HG03442 (cell line): ENCODE data around the gene IRGC.
A peak's percentile ranks its signal among the peaks of the same experiment; 100 is the strongest.
"Not testable (repeated sequence)": the region's sequence is repeated elsewhere in the genome, so short reads cannot be mapped to it uniquely, and the experiment has no call there.

ENCODE experiments used
- ATAC-seq: cut with Tn5 transposase; IDR thresholded peaks from one replicate; pipeline ENCODE4 v1.9.1; 2021; ENCODE audit warnings: mild to moderate bottlenecking, moderate library complexity; ENCODE audit not compliant: unreplicated experiment

Gene IRGC, protein sequence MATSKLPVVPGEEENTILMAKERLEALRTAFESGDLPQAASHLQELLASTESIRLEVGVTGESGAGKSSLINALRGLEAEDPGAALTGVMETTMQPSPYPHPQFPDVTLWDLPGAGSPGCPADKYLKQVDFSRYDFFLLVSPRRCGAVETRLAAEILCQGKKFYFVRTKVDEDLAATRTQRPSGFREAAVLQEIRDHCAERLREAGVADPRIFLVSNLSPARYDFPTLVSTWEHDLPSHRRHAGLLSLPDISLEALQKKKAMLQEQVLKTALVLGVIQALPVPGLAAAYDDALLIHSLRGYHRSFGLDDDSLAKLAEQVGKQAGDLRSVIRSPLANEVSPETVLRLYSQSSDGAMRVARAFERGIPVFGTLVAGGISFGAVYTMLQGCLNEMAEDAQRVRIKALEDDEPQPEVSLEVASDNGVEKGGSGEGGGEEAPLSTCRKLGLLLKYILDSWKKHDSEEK

DNA sequence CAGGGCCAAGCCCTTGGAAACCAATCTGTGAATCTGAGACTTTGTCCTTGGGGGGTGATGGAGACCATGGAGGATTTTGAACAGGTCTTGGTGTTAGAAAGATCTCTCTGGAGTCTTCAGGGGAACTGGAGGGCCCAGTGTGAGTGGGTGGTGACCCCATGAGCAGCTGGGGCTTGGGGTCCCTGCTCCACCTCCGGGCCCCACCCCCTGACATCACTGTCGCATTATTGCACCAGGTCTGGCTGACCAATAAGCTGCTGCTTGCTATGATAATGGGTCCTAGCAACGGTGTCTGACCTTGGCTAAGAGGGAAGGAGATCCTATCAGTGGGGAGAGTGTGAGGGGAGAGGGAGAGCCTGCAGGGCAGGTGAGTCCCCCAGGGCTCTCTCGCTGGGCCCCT is at the start of gene IRGC:
Gene IRGC, plus strand, starts transcription at position 301 of the 400 bp plus-strand sequence. CDS start 2,483 bp downstream, outside the sequence.
- ATAC-seq: no peak

DNA sequence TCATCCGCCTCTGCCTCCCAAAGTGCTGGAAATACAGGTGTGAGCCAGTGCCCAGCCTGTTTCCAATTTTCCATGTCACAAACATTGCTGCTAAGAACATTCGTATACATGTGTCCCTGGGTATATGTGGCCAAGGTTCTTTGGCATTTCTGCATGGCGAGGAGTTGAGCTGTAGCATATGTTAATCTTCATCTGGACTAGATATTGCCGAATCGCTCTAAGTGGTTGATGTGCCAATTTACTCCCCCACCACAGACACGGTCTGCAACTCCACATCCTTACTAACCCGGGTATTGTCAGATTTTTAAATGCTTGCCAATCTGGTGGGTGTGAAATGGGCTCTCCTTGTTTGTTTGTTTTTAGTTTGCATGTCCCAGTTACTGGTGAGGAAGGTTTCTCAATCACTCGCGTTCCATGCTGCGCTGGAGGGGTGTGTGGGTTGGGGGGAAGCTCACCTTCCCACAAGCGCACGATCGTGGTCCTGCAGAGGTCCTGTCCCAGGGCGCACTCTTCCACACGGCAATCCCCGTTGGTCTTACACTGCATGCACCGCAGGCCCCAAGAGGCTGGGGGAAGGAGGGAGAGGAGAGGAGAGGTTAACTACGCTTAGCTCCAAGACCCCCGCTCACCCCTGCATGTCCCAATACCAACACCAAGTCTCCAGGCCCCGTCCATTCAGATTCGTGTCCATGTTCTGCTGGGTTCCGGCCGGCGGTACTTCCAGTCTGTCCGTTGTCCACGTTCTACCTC is 48.6 kb upstream of the IRGC start:
- ATAC-seq: no peak

DNA sequence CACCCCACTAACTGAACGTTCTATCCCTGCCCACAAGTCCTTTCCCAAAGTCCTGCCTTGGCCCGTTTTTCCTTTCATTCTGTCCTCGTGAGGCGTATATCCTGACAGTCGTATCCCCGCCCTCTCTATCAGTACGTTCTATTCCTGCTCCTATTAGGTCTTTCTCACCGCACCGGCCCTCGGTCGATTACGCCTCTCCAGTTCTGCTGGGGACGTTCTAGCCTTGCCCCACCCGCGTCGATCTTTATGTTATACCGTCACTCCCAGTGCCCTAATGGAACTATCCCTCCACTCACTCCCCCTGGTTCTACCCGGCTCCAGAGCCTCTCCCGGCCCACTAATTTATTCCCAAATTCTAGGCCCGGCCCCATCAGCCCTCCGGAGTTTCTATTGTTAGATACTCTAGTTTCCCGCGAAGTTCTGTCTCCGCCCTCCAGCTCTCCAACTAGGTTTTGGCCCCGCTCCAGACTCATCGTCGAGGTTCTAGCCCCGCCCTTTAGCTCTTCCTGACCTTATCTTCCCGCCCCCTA is 47.9 kb upstream of the IRGC start:
- ATAC-seq: no peak

DNA sequence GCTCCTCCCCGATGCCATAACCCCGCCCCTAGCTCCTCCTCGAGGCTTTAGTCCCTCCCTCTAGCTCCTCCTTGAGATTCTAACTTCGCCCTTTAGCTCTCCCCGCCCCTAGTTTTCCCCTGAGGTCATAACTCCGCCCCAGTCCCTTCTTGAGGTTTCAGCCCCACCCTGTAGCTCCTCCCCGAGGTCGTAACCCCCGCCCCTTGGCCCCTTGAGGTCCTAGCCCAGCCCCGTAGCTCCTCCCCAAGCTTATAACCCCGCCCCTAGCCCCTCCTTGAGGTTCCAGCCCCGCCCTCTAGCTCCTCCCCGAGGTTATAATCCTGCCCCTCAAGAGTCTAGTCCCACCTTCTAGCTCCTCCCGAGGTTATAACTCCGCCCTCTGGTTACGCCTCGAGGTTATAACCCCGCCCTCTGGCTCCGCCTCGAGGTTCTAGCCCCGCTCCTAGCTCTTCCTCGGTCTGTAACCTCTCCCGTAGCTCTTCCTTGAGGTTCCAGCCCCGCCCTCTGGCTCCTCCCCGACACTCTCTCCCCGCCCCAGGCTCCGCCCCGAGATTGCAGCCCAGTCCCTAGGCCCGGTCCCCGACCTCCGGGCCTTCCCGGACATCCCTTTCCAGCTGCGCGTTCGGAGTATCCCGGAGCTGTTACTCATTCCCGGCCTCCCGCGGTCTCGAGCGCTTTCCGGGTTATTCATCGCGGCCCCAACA is 47.3 kb upstream of the IRGC start:
- ATAC-seq: peak; percentile 82

DNA sequence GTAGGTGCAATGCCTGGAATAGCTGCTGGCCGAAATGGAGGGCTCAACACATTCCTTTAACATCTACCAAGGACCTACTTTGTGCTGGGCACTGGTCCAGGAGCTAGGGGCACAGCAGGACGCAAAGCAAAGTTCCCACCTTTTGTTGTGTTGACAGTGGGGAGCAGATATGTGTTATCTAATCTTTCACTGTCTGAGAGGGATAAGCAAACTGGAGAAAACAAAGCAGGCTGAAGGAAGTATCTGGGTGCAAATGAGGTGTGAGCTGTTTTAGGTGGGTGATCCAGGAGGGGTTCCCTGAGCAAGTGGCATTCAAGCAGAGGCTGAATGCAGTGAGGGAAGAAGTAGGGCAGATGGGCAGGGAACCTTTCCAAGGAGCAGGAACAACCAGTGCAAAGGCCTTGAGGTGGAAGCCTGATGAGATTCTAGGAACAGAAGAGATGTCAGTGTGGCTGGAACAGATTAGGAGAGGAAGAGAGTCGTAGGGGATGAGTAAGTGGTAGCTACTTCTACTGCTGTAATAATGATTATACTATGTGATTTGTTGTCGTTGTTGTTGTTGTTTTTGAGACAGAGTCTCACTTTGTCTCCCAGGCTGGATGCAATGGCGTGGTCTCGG is 43.7 kb upstream of the IRGC start:
- ATAC-seq: no peak

DNA sequence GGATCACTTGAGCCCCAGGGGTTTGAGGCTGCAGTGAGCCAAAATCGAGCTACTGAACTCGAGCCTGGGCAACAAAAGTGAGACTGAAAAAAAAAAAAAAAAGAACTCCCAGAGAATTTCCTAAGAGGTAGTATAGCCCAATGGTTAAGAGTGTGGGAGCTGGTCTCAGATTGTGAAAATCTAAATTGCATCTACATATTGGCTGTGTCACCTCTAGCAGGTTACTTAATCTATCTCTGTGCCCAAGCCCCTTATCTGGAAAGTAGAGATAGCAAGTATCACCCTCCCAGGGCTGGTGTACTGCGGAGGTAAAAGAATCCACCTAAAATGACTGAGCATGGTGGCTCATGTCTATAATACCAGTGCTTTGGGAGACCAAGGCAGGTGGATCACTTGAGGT is 42.2 kb upstream of the IRGC start:
- ATAC-seq: no peak

DNA sequence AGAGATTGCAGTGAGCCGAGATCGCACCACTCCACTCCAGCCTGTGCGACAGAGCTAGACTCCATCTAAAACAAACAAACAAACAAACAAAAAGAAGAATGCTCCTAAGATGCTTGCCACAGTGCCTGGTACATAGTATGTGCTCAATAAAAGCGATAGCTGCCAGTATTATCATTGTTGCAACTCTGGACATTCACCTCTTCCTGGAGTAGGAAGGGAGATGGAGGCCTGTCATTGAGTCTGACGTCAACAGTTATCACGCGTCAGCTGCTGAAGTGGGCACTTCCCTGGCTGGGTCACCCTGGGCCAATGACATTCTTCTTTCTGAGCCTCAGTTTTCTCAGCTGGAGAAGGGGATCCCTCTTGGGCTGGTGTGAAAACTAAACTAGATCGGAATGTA is 41.7 kb upstream of the IRGC start:
- ATAC-seq: no peak

DNA sequence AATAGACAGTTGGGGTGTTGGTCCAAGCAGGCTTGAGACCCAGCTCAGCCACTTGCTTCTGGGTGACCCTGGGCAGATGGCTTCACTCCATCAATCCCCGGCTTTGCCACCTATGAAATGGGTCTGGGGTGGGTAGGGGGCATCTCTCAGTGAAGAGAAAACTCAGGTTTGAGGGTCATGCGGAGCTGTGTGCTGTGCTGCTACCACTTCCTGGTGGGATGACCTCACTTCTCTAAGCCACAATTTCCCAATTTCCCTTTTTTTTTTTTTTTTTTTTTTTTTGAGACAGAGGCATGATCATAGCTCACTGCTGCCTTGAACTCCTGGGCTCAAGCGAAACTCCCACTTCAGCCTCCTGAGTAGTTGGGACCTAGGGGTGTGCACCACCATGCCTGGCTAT is 41.3 kb upstream of the IRGC start:
- no peak for ATAC-seq

DNA sequence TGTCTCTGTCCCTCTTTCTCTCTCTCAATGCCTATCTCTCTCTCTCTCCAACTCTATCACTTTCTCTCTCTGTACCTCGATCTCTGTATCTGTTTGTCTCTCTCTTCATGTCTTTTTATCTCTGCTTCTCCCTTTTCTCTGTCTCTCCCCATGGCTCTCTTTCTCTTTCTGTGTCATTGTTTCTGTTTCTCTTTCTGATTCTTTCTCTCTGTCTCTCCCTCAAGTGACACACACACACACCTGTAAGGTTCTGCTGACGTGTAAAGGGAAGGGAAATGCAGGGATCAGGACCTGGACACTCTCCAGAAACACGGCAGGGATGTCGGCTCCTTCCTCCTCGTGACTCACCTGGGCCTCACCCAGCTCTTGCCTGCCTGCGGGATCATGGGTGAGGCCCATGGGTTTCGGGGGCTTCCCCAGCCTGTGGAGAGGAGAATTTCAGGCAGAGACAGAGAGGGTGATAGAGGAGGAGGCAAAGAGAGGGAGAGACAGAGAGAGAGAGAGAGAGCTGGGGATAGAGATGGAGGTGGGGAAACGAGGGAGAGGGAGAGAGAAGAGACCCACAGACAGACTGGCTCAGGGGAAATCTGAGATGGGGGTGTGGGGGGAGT is 40.5 kb upstream of the IRGC start:
- no peak for ATAC-seq

DNA sequence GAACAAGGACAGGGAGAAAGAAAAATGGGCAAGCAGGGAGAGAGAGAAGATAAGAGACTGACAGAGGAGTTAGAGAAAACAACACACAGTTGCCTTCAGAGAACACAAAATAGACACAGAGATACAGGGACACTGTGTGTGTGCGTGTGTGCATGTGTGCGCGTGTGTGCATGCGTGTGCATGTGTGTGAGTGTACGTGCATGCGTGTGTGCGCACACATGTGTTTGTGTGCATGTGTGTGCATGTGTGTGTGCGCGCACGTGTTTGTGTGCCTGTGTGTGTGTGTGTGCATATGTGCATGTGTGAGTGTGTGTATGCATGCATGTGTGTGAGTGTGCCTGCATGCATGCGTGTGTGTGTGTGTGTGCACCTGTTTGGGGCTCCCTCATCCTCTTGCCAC is 40.0 kb upstream of the IRGC start:
- no peak for ATAC-seq

DNA sequence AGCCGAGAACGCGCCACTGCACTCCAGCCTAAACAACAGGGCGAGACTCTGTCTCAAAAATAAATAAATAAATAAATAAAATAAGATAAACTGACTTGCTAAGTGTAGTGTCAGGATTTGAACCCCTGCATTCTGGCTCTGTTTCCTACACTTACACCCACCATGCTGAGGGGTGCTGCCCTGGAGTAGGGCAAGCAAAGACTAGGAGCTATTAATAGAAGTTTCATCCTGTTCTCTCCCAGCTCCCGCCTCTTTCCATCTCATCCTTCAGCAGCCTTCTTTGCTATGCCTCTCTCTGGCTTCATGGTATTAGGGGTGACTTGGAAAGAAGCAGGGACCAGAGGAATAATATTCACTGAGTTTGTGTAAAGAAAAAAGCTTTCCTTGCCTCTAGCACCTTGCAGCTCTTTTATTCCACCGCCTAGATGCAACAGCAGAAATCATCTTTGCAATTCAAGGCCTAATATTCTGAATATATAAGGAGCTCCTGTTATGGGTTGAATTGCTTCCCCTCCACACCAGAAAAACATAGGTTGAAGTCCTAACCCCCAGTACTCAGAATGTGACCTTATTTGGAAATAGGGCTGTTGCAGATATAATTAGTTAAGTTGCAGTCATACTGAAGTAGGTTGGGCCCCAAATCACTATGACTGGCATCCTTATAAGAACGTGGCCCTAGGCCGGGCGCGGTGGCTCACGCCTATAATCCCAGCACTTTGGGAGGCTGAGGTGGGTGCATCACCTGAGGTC is 37.2 kb upstream of the IRGC start:
- no peak for ATAC-seq

DNA sequence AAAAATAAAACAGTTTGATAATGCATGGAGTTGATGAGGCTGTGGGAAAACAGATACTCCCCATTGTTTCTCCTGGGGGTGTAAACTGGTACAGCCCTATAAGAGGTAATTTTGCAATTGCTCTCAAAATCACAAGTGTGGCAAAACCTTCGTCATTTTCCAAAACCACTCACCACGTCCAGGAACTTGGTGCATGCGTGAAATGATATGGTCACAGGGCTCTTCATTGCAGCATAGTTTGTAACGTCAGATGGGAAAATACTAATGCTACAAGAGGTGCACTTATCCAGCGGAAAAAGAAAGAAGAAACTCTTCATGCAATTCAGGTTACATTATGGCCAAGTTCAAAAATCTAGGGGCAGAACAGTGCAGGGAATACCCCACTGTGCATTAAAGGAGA is 34.1 kb upstream of the IRGC start:
- ATAC-seq: no peak

DNA sequence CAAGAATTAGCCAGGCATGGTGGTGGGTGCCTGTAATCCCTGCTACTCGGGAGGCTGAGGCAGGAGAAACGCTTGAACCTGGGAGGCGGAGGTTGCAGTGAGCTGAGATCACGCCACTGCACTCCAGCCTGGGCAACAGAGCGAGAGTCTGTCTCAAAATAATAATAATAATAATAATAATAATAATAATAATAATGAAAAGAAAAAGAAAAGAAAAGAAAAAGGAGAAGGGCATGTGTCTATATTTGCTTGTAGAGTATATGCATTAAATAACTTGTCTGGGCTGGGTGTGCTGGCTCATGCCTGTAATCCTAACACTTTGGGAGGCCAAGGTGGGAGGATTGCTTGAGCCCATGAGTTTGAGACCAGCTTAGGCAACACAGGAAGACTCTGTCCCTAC is 33.6 kb upstream of the IRGC start:
- ATAC-seq: not testable (repeated sequence)

DNA sequence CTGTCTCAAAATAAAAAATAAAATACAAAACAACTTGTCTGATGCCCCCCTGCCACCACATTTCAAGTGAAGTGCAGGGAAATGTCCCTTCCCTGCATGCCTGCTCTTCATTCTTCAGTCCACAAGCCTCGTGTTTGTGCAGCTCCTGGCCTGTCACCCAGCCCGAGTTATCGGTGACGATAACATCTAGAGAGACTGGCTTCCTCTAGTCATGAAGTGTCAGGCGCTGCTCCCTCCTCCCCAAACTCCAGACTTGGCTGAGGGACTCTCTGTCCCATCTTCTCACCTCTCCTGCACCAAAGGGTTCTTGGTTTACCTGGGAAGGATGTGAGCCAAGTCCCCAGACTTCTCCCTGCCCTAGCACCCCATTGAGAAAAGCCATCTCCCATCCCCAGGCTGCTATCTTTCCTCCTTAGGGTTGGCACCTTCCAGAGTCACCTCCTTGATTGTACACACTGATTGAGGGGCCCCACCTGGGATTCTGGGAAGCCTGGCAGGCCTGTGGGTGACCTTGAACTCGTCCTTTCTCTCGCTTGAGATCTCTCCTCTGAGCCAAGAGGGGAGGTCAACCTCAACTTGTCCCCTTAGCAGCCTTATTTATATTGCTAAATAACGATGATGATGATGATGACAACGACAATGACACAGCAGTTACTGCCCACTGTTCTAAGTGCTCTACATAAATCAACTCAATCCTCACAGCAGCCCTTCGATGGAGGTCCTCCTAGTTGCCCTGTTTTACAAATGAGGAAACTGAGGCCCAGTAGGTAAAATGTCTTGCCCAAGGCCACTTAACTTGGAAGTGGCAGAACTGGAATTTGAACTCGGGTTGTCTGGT is 32.8 kb upstream of the IRGC start:
- no peak for ATAC-seq

DNA sequence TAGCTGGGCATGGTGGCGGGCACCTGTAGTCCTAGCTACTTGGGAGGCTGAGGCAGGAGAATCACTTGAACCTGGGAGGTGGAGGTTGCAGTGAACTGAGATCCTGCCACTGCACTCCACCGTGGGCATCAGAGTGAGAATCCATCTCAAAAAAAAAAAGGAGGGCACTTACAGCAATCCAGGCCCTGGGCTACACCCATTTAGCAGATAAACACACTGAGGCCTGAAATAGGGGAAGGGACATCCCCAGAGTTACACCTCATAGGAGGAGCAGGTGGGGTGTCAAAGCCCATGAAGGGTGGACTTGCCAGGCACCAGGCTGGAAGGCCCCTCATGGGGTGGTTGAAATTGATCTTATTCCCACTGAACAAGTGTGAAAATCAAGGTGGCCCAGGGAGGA is 32.0 kb upstream of the IRGC start:
- ATAC-seq: no peak

DNA sequence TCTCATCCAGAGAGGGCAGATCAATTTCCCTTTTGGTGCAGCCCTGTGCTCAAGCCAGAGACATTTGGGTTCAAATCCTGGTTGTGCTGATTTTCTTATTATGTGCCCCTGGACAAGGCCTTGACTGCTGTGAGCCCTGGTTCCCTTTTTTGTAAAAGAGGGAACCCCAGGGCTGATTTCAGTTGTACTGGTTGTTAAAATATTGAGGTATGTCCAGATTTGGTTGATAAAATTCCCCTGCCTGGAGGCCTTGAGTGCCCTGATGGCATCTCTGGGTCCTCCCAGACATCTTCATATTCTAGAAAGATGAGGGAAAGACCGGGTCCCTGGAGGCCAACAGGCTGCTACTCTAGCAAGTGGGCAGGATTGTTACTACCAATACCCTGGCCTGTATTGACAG is 31.6 kb upstream of the IRGC start:
- ATAC-seq: no peak

DNA sequence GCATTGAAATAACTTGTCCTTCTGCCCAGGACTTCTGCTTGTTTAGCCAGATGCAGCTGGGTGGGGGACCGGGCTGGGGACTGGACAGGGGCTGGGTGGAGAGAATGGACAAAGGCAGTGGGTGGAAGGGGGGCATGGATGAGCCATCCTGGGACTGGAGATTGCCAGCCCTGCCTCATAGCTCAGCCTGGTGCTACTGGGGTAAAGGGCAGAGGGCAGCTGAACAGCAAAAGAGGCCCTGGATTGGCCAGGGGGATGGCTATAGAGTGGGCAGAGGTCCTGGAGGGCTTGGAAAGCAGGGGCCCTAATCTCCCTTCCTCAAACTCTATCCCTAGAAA is 28.2 kb upstream of the IRGC start:
- no peak for ATAC-seq

DNA sequence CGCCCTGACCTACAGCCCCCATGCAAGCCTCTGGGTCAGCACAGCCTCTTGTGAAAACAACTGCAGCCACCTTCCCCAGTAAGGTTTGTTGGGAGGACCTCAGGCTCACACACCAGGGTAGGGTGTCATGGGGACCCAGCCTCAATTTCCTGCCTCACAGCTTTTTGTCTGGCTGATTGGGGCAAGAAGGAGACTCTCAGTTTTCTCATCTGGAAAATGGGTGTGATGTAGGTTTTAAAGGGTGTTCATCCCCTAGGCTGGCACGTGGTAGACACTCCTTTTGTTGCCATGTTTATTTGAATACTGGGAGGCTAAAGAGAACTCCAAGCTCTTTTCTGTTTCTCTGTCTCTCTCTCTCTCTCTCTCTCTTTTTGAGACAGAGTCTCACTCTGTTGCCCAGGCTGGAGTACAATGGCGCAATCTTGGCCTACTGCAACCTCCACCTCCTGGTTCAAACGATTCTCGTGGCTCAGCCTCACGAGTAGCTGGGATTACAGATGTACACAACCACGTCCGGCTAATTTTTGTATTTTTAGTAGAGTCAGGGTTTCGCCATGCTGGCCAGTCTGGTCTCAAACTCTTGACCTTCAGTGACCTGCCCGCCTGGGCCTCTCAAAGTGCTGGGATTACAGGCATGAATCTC is 27.7 kb upstream of the IRGC start:
- ATAC-seq: no peak

DNA sequence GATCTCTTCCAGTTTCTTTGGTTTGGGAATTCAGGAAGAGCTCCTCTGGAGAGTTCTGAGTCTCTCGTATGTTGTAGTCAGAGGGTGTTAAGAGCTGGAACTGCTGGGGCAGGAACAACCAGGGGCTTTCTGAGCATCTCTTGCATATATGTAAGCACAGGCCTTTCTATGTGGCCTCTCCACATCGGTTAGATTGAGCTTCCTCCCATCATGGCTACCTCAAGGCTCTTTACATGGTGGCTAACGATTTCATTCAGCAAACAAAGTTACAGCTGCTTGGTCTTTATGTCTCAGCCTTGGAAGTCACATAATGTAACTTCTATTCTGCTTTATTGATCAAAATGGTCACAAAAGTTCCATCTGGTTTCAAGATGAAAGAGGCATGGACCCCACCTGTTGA is 25.4 kb upstream of the IRGC start:
- ATAC-seq: no peak
